Spinal cord (tissue), 10 donors: Measurements from ENCODE around the gene MTA1. TPM values are rescaled to one million over a fixed set of nuclear protein-coding genes. Genes with fewer than 3 reads are reported as not detected.

Source experiments
- DNase-seq, 6 donors: peaks; one replicate each; pipeline versions ENCODE4 v3.0.0 to v3.0.0-alpha.2; 2013 to 2015; ENCODE audit warnings: low spot score in 6 of 6, low read depth in 4 of 6
- H3K27ac ChIP-seq: one replicate; pipeline ENCODE4 v1.5.1; 2013; ENCODE audit warnings: low read depth, low read length, control low read depth
- H3K27me3 ChIP-seq: one replicate; pipeline ENCODE4 v1.6.1; 2013; ENCODE audit warnings: low read length; ENCODE audit not compliant: control insufficient read depth, insufficient read depth
- H3K36me3 ChIP-seq: one replicate; pipeline ENCODE4 v1.6.1; 2013; ENCODE audit warnings: low read length; ENCODE audit not compliant: control insufficient read depth, insufficient read depth
- H3K4me1 ChIP-seq: one replicate; pipeline ENCODE4 v1.6.1; 2013; ENCODE audit warnings: low read length; ENCODE audit not compliant: control insufficient read depth, insufficient read depth
- H3K4me3 ChIP-seq: one replicate; pipeline ENCODE4 v1.5.1; 2013; ENCODE audit warnings: low read depth, low read length, control low read depth
- H3K9me3 ChIP-seq: one replicate; pipeline ENCODE4 v1.6.1; 2013; ENCODE audit warnings: low read length; ENCODE audit not compliant: control insufficient read depth, insufficient read depth
- WGBS: methylation state at CpG from one replicate; pipeline ENCODE4 v1.1.5; 2013; ENCODE audit warnings: missing lambda C conversion rate; ENCODE audit not compliant: insufficient coverage; 5-methylcytosine and 5-hydroxymethylcytosine counted together
- polyA plus RNA-seq, 2 donors: library from polyadenylated mRNA; unstranded; fragments of 120-200 nt; gene quantifications; one replicate each; pipeline ENCODE4 v1.2.1, GENCODE V29; 2013; ENCODE audit not compliant: insufficient read length in 2 of 2
- total RNA-seq, 2 donors: library from RNA; depleted of rRNA in 1 of 2; stranded (reverse); fragments of 120-200 nt in 1 of 2; fragments of >200 nt in 1 of 2; gene quantifications; one replicate each; pipeline versions ENCODE4 v1.2.3 to v1.2.4, GENCODE V29; 2013 to 2014
- donor health status: healthy.

Gene MTA1
- total and polyA plus RNA-seq, 4 donors = 40.9 to 202 (median 126) TPM

DNA sequence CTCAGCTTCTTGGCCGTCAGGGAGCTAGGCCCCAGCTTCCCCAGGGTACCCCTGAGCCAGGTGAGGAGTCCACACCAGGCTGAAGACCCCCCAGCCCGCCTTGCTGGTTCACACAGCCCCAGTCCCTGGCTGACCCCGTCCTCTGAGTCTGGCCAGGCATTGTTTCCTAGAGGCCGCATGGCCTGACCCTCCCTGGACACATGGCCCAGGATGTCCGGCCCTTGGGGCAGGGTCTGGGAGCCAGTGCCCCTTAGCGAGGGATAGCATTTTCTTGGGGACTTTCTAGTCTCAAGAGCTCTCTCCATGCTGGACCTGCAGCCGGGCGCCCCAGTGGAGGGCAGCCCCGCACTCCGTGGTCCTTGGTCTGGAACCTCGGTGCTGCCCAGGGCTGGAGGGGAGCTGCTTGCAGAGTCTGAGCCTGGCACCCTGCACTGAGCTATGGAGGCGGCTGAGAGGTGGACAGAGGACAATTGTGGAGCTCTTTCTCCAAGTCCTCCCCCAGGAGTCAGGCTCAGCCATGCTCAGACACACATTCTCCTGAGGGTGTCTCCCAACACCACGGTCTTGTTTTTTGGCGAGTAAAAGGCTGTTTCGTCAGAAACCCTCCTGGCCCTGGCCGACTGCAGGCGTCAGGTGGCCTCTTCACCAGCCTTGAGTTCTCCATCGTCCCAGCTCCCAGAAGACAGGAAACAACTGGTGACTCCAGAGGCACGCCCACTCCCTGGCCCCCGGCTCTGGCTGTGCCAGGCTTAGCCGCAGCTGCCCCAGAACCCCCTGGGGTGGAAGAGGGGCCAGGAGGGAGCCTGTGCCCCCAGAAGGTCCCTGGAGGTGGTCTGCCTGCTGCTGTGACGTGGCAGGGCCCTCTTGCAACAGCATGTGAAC lies 37.4 kb downstream of the MTA1 start:
- Histone ChIP-seq H3K9me3 (no peaks in the 10 kb centered on the region), H3K36me3 (peaks cover 89% of the 10 kb centered on the region), H3K27ac (no peak overlapping the region), H3K4me1 (no peaks in the 10 kb centered on the region), H3K27me3 (no peaks in the 10 kb centered on the region), H3K4me3 (no peak overlapping the region)
- 93% methylated on average over 22 of the region's 22 CpGs for WGBS
- DNase-seq = no peak

DNA sequence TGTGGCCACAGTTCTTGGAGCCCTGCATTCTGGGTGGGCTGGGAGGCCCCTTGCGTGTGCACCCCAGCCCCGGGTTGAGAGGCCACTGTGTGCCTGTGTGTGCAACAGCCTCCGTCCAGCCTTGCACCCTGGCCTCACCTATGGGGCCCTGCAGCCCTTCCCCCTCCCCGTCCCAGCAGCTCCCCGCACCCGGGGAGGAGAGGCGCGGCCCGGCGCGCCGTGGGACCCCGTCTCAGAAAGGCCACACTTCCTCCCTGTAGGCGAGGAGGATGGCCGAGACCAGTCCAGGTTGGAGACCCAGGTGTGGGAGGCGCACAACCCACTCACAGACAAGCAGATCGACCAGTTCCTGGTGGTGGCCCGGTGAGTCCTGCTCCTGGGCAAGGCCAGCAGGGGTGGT lies 38.4 kb downstream of the MTA1 start:
- no peak for DNase-seq
- no peaks in the 10 kb centered on the region for H3K27me3 ChIP-seq
- peaks cover 89% of the 10 kb centered on the region for H3K36me3 ChIP-seq
- H3K4me1 ChIP-seq = no peaks in the 10 kb centered on the region
- 86% methylated on average over 13 of the region's 18 CpGs for WGBS
- H3K9me3 ChIP-seq = no peaks in the 10 kb centered on the region
- no peak overlapping the region for H3K4me3 ChIP-seq
- no peak overlapping the region for H3K27ac ChIP-seq

DNA sequence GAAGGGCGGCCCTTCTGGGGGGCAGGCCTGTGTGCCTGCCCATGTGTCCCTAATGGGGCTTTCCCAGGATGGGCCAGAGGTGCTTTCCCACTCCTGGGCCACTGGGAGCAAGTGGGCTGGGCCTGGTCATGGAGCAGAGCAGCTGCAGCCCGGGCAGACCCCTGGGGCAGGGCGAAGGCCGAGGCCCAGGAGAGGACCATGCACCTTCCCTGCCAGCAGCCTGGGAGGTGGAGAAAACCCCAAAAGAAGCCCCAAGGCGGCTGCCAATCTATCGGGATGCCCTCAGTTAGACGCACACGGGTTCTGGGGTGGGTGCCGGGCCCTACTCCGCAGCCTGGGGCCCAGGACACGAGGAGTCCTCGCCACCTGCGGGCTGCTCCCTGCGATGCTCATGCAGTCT lies 38.9 kb downstream of the MTA1 start:
- DNase-seq = no peak
- Histone ChIP-seq H3K4me3 (no peak overlapping the region), H3K9me3 (no peaks in the 10 kb centered on the region), H3K4me1 (no peaks in the 10 kb centered on the region), H3K36me3 (peaks cover 90% of the 10 kb centered on the region), H3K27me3 (no peaks in the 10 kb centered on the region), H3K27ac (no peak overlapping the region)
- 85% methylated on average over 12 of the region's 14 CpGs for WGBS

DNA sequence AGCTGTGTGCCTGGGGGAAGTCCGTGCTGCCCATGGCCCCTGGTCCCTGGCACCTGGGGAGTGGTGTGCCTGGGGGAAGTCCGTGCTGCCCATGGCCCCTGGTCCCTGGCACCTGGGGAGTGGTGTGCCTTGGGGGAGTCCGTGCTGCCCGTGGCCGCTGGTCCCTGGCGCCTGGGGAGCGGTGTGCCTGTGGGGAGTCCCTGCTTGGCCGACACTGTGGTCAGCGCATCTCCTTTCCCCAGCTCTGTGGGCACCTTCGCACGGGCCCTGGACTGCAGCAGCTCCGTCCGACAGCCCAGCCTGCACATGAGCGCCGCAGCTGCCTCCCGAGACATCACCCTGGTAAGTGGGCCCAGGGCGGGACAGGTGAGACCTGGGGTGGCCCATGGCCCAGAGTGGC lies 40.5 kb downstream of the MTA1 start:
- H3K4me1 ChIP-seq = no peaks in the 10 kb centered on the region
- H3K36me3 ChIP-seq = peaks cover 90% of the 10 kb centered on the region
- no peak overlapping the region for H3K27ac ChIP-seq
- H3K9me3 ChIP-seq = no peaks in the 10 kb centered on the region
- no peak for DNase-seq
- H3K4me3 ChIP-seq = no peak overlapping the region
- 96% methylated on average over 15 of the region's 17 CpGs for WGBS
- no peaks in the 10 kb centered on the region for H3K27me3 ChIP-seq

DNA sequence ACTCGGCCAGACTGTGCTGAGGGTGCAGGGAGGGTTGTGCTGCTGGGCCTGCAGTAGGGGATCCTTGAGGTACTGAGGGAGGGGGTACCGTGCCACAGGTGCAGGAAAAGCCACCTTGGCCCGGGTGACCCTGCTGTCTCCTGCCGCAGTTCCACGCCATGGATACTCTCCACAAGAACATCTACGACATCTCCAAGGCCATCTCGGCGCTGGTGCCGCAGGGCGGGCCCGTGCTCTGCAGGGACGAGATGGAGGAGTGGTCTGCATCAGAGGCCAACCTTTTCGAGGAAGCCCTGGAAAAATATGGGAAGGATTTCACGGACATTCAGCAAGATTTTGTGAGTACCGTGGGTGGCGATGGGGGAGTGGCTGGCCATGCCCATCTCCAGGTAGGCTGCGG lies 41.0 kb downstream of the MTA1 start:
- Histone ChIP-seq H3K27me3 (no peaks in the 10 kb centered on the region), H3K9me3 (no peaks in the 10 kb centered on the region), H3K36me3 (peaks cover 90% of the 10 kb centered on the region), H3K27ac (no peak overlapping the region), H3K4me1 (peaks cover 3% of the 10 kb centered on the region), H3K4me3 (no peak overlapping the region)
- WGBS = 96% methylated on average over 16 of the region's 17 CpGs
- no peak for DNase-seq

DNA sequence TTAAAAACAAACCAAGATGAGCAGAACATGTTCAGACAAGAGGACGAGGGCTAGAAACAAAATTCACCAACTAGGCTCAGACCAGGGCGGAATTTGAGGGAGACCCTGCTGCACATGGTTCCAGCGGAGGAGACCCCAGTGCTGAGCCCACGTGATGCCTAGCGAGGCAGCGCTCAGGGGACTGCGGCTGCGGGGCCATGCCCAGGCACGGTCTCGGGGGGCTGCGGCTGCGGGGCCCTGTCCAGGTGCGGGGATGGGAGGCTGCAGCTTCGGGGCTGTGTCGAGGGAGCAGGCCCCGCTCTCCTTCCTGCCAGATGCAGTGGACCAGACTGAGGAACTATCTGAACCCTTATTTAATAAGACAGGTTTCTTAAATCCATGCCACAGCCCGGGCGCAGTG lies 42.3 kb downstream of the MTA1 start:
- H3K36me3 ChIP-seq = peaks cover 90% of the 10 kb centered on the region

DNA sequence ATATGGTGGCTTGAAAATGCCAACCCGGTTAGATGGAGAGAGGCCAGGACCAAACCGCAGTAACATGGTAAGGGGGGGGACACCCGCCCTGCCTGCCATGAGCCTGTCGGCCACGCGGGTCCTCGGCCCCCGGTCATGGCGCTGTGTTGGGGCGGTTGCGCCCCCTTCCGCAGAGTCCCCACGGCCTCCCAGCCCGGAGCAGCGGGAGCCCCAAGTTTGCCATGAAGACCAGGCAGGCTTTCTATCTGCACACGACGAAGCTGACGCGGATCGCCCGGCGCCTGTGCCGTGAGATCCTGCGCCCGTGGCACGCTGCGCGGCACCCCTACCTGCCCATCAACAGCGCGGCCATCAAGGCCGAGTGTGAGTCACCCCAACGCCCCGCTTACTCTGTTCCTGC lies 44.9 kb downstream of the MTA1 start:
- 91% methylated on average over 20 of the region's 33 CpGs for WGBS
- Histone ChIP-seq H3K4me3 (no peak overlapping the region), H3K9me3 (no peaks in the 10 kb centered on the region), H3K4me1 (peaks cover 28% of the 10 kb centered on the region), H3K27me3 (no peaks in the 10 kb centered on the region), H3K36me3 (peaks cover 97% of the 10 kb centered on the region), H3K27ac (no peak overlapping the region)
- no peak for DNase-seq

More for the DNA sequence above, 42.3 kb downstream of the MTA1 start:
- Histone ChIP-seq H3K27me3 (no peaks in the 10 kb centered on the region), H3K4me3 (no peak overlapping the region), H3K27ac (no peak overlapping the region), H3K4me1 (peaks cover 6% of the 10 kb centered on the region), H3K9me3 (no peaks in the 10 kb centered on the region)
- no peak for DNase-seq
- WGBS = 98% methylated on average over 18 of the region's 18 CpGs

DNA sequence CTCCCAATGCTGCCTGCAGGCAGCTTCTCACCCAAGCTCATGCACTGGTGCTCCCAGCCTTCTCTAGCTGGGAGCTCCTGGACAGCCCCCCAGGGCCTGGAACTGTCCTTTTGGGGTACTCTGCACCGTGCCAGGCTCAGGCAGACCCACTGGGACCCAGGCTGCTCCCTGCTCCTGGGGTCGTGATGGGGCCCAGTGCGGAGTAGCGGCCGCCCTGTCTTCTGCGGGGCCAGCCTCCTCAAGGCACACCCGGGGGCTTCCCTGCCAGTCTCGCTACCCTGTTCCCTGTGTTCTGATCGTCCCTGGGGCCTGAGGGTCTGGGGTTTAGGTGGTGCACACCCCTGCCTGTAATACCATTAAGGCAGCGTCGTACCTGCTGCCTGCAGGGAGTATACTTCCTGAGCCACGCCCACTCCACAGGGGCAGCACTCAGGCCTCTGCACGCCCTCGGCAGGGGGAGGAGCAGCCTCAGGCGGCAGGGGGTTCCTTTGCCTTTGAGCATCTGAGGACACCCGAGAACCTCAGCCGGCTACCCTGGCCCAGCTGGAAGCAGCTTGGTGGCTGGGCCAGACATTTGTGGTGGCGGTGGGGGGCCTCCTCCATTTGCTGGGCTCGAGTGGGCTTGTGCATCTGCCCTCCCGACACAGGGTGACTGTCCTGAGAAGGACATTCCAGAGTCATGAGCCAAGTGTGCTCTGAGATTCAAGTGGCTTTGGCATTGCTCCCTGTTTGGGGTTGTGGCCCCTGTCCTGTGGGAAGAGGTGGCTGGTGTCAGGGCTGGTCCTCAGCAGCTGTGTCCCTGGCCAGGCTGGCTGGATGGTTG lies 45.8 kb downstream of the MTA1 start:
- DNase-seq = no peak
- Histone ChIP-seq H3K27me3 (no peaks in the 10 kb centered on the region), H3K27ac (no peak overlapping the region), H3K9me3 (no peaks in the 10 kb centered on the region), H3K4me1 (peaks cover 32% of the 10 kb centered on the region), H3K4me3 (no peak overlapping the region), H3K36me3 (peaks cover 100% of the 10 kb centered on the region)
- WGBS = 70% methylated on average over 19 of the region's 20 CpGs

DNA sequence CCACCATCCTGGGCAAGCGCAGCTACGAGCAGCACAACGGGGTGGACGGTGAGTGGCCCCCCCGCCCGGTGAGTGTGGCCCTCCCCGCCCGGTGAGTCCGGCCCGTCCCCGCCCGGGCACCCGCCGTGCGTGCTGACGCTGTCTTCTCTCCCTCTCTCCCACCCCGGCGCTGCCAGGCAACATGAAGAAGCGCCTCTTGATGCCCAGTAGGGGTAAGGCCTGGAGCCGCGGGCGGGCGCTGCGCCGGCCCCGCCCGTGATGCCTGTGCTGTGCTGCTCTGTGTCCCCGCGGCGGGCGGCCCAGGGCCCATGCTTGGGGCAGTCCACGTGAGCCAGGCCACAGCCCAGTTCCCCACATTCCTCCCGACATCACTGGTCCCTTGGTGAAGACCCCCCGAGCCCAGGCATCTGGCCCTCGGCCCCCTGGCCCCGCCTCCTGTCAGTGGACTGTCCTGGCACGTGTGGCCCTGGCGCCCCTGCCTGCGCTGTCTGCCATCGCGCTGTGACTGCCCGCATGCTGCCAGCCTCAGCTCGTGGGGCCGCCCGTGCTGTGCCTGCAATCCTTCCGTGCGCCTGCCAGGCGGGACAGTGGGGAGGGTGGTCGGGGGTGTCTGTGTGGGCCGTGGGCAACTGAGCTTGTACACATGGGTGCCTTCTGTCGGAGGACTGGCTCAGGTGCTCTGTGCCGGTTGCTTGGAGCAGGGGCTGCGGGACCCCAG lies 47.1 kb downstream of the MTA1 start:
- Histone ChIP-seq H3K4me3 (no peak overlapping the region), H3K9me3 (no peaks in the 10 kb centered on the region), H3K27me3 (no peaks in the 10 kb centered on the region), H3K36me3 (peaks cover 98% of the 10 kb centered on the region), H3K27ac (no peak overlapping the region), H3K4me1 (peaks cover 44% of the 10 kb centered on the region)
- no peak for DNase-seq
- 87% methylated on average over 44 of the region's 53 CpGs for WGBS
